Glomerular visceral epithelial cell (primary cell): ENCODE results near the gene KCNMB2.
"Not testable (repeated sequence)": the region's sequence is repeated elsewhere in the genome, so short reads cannot be mapped to it uniquely, and the experiment has no call there.

Experiments
- DNase-seq: peaks from one replicate; pipeline ENCODE4 v3.0.0-alpha.2; 2016; ENCODE audit errors: extremely low spot score

Gene KCNMB2

GRCh38 chr3:178859900-178860436 lies 323.7 kb downstream of the KCNMB2 start:
- DNase-seq: not testable (repeated sequence)

- DNase-seq: no peak
These were observed 332.4 kb downstream of the KCNMB2 start for GRCh38 chr3:178868681-178869080.

GRCh38 chr3:178870085-178870484 lies 333.8 kb downstream of the KCNMB2 start:
- DNase-seq: no peak

GRCh38 chr3:178875157-178875556 lies 338.9 kb downstream of the KCNMB2 start:
- no peak for DNase-seq

- DNase-seq: no peak
These were observed 339.6 kb downstream of the KCNMB2 start for GRCh38 chr3:178875836-178876235.

- DNase-seq: no peak
These were observed 344.0 kb downstream of the KCNMB2 start for GRCh38 chr3:178880274-178880673.
